ENCODE measurements around the gene ZMAT3. TPM values are rescaled to one million over a fixed set of nuclear protein-coding genes. Genes with fewer than 3 reads are reported as not detected.

ZMAT3 gene
- total and polyA plus RNA-seq, 2 of the 4 experiments (the other 2 are of a cell fraction): 11.7 to 14.3 TPM

- Histone ChIP-seq H3K14ac (replicated peaks; ENCODE audit: low read depth, low read length) (no peak overlapping the region), H3K9me3 (ENCODE audit: control insufficient read depth, insufficient read depth, low read length) (no peaks in the 10 kb centered on the region), H4K91ac (ENCODE audit: insufficient read depth, low read depth, low read length) (no peak overlapping the region), H3K9me1 (ENCODE audit: insufficient read depth, low read length) (no peaks in the 10 kb centered on the region), H4K20me1 (ENCODE audit: insufficient read depth, low read length) (no peaks in the 10 kb centered on the region), H3K27ac (ENCODE audit: insufficient read depth, low read length) (no peak overlapping the region), H3K4me2 (ENCODE audit: low read depth, low read length) (no peak overlapping the region), H2AK5ac (ENCODE audit: low read depth, low read length) (no peak overlapping the region), H4K5ac (ENCODE audit: low read depth, low read length) (no peak overlapping the region), H3K27me3 (ENCODE audit: control insufficient read depth, insufficient read depth, low read length) (no peaks in the 10 kb centered on the region), H2BK5ac (ENCODE audit: low read depth, low read length, poor library complexity, severe bottlenecking) (no peak overlapping the region), H3K4ac (ENCODE audit: low read depth, low read length) (no peak overlapping the region), H3K36me3 (ENCODE audit: control insufficient read depth, insufficient read depth, low read length) (no peaks in the 10 kb centered on the region), H3K23ac (ENCODE audit: low read depth, low read length) (no peak overlapping the region), H2AFZ (replicated peaks; ENCODE audit: low read length, poor library complexity) (no peak overlapping the region), H3K79me1 (ENCODE audit: low read depth in 1 of 2, low read length in 2 of 2) (no peaks in the 10 kb centered on the region), H3K4me1 (ENCODE audit: control insufficient read depth, insufficient read depth, low read length) (no peaks in the 10 kb centered on the region), H2AK9ac (replicated peaks; ENCODE audit: low read depth, low read length, poor library complexity) (no peak overlapping the region), H2BK15ac (ENCODE audit: low read depth, low read length) (no peak overlapping the region), H3K4me3 (ENCODE audit: insufficient read depth, low read depth, low read length) (no peak overlapping the region), H4K8ac (ENCODE audit: low read depth in 2 of 2, low read length in 2 of 2) (no peak overlapping the region), H3K9ac (ENCODE audit: low read depth, low read length) (no peak overlapping the region), H3K18ac (ENCODE audit: low read depth, low read length) (no peak overlapping the region), H2BK120ac (ENCODE audit: low read depth, low read length) (no peak overlapping the region), H3K56ac (ENCODE audit: extremely low read depth, insufficient read depth, low read length) (no peak overlapping the region), H2BK20ac (ENCODE audit: low read depth, low read length) (no peak overlapping the region)
- TF ChIP-seq BHLHE40 (IDR thresholded peaks at IDR 0.05; ENCODE audit: low read depth, low read length): no peak
- TF ChIP-seq FOS (IDR thresholded peaks at IDR 0.05; ENCODE audit: low read depth, low read length): no peak
- TF ChIP-seq MXI1 (IDR thresholded peaks at IDR 0.05; ENCODE audit: borderline replicate concordance, low read depth, low read length): no peak
- TF ChIP-seq POLR2A (IDR thresholded peaks at IDR 0.05; ENCODE audit: low read depth, low read length): no peak
- TF ChIP-seq CEBPB (IDR thresholded peaks at IDR 0.05; ENCODE audit: low read depth, low read length): no peak
- no peak for TF ChIP-seq ELK1 (IDR thresholded peaks at IDR 0.05; ENCODE audit: borderline replicate concordance, low read depth, low read length)
- TF ChIP-seq USF2 (IDR thresholded peaks at IDR 0.05; ENCODE audit: low read depth, low read length): no peak
- TF ChIP-seq RFX5 (IDR thresholded peaks at IDR 0.05; ENCODE audit: low read depth, low read length): no peak
- no peak for TF ChIP-seq SMC3 (IDR thresholded peaks at IDR 0.05; ENCODE audit: low read depth, low read length)
- TF ChIP-seq MAZ (IDR thresholded peaks at IDR 0.05; ENCODE audit: borderline replicate concordance, low read depth, low read length): no peak
- no peak for TF ChIP-seq MAFK (IDR thresholded peaks at IDR 0.05; ENCODE audit: low read depth, low read length)
- no peak for TF ChIP-seq RAD21 (IDR thresholded peaks at IDR 0.05; ENCODE audit: low read length)
- TF ChIP-seq, protein P1, sequence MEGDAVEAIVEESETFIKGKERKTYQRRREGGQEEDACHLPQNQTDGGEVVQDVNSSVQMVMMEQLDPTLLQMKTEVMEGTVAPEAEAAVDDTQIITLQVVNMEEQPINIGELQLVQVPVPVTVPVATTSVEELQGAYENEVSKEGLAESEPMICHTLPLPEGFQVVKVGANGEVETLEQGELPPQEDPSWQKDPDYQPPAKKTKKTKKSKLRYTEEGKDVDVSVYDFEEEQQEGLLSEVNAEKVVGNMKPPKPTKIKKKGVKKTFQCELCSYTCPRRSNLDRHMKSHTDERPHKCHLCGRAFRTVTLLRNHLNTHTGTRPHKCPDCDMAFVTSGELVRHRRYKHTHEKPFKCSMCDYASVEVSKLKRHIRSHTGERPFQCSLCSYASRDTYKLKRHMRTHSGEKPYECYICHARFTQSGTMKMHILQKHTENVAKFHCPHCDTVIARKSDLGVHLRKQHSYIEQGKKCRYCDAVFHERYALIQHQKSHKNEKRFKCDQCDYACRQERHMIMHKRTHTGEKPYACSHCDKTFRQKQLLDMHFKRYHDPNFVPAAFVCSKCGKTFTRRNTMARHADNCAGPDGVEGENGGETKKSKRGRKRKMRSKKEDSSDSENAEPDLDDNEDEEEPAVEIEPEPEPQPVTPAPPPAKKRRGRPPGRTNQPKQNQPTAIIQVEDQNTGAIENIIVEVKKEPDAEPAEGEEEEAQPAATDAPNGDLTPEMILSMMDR (conservative IDR thresholded peaks at IDR 0.05; ENCODE audit: low read depth, low read length): no peak
- TF ChIP-seq RCOR1 (IDR thresholded peaks at IDR 0.05; ENCODE audit: insufficient replicate concordance, low read length): no peak
- TF ChIP-seq CHD1 (IDR thresholded peaks at IDR 0.05; ENCODE audit: low read depth, low read length): no peak
- TF ChIP-seq NFE2L2 (IDR thresholded peaks at IDR 0.05; ENCODE audit: low read depth, low read length): no peak
- CTCF ChIA-PET: interaction anchor here (1.4 kb wide), 1 partner anchor 17 kb away, joined by 6 read pairs; no protein-coding TSS in a partner anchor
- intact Hi-C loops (cut with micrococcal nuclease): no loop called here
- no CpG with 5 or more reads among the region's 2 CpGs for WGBS, 2 experiments (ENCODE audit: extremely low coverage in 2 of 2, insufficient read length in 1 of 2)
- ATAC-seq (ENCODE audit: low read depth): no peak
- no TSS peak for BruUV-seq (replicated peaks)
- dilution Hi-C loops (cut with HindIII; ENCODE audit: low sequenced_read_pairs, unreplicated experiment): no loop called here
- in situ Hi-C loops (cut with MboI; ENCODE audit: low sequenced_read_pairs): no loop called here
- no peak for DNase-seq
- POLR2A ChIA-PET (ENCODE audit: unreplicated experiment): interaction anchor here (0.6 to 1.1 kb wide), 2 partner anchors 10 to 11 kb away, joined by 3 to 4 read pairs; no protein-coding TSS in a partner anchor
These were observed 10.3 kb upstream of the ZMAT3 start for GRCh38 chr3:179081885-179082284.

All from IMR-90 (cell line).